ENCODE data around the gene ELK1.

- TF ChIP-seq, protein P1, sequence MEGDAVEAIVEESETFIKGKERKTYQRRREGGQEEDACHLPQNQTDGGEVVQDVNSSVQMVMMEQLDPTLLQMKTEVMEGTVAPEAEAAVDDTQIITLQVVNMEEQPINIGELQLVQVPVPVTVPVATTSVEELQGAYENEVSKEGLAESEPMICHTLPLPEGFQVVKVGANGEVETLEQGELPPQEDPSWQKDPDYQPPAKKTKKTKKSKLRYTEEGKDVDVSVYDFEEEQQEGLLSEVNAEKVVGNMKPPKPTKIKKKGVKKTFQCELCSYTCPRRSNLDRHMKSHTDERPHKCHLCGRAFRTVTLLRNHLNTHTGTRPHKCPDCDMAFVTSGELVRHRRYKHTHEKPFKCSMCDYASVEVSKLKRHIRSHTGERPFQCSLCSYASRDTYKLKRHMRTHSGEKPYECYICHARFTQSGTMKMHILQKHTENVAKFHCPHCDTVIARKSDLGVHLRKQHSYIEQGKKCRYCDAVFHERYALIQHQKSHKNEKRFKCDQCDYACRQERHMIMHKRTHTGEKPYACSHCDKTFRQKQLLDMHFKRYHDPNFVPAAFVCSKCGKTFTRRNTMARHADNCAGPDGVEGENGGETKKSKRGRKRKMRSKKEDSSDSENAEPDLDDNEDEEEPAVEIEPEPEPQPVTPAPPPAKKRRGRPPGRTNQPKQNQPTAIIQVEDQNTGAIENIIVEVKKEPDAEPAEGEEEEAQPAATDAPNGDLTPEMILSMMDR (IDR thresholded peaks at IDR 0.05; ENCODE audit: low read depth, low read length, poor library complexity, severe bottlenecking): no peak
- TF ChIP-seq EZH2phosphoT487 (IDR thresholded peaks at IDR 0.05; ENCODE audit: borderline replicate concordance, low read length): no peak
Observed at GRCh38 chrX:47634871-47635575, 15.3 kb downstream of the ELK1 start.
